Islet precursor cell (in vitro differentiated cells): ENCODE data around the gene PRRG1.
A peak's percentile ranks its signal among the peaks of the same experiment; 100 is the strongest.
"Not testable (repeated sequence)": the region's sequence is repeated elsewhere in the genome, so short reads cannot be mapped to it uniquely, and the experiment has no call there.

Experiments
- DNase-seq: peaks from one replicate; pipeline ENCODE4 v3.0.0-alpha.2; 2018

The PRRG1 gene

DNA sequence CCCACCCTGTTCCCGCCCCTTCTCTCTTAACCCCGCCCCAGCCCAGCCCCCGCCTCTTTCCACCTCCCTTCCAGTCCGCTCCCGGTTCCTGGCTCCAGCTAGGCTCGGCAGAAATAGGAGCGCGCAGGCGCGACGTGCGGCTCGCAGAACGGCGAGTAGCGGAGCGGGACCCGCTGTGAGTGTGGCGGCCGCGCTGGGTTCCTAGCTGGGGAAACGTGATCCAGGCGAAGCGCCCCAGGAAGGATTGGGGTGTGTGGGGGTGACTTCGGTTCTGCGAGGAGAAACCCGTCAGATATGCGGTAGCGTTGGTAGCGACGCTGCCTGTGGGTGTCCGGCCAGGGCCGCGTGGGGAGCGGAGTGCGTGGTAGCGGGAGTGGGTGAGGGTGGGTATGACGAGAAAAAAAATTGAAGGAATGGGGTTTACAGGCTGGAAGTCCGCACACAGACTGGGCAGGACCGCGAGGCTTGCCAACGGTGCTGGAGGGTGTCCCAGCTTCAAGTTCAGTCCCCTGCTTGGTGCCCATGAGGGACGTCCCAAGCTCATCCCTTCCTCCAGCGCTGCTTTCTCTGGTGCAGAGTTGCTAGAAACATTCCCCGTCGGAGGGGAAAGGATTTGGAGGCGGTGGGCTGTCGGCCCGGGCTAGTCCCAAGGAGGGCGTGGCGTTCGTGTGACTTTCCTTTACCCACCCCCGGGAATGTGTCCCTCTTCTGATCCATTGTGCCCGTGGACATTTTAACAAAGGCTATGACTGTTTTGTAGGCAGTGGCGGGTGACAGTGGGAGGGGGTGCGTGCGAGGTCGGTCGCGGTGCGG lies at the start of gene PRRG1:
Gene PRRG1 (plus strand): TSS at position 144 of the 813 bp plus-strand sequence. CDS start 56,886 bp downstream, outside the sequence.
- peak; percentile 96 for DNase-seq

DNA sequence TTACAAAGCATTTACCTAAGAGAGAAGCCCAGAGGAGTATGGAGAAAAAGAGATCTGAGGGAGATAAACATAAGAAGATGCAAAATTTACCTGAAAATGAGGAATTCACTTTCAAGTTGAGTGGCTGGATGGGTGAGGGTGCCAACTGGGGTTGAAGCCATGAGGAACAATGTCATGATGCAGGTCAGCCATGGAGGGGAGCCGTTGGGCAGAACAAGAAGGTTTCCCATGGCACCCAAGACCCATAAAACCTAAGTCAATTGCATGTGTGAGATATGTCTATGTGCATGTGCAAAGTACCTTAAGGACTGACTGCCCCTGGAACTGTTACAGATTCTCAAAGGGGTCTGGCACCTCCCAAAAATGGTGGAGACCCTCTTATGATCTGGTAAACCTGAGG lies 46.6 kb upstream of the PRRG1 start:
- no peak for DNase-seq

DNA sequence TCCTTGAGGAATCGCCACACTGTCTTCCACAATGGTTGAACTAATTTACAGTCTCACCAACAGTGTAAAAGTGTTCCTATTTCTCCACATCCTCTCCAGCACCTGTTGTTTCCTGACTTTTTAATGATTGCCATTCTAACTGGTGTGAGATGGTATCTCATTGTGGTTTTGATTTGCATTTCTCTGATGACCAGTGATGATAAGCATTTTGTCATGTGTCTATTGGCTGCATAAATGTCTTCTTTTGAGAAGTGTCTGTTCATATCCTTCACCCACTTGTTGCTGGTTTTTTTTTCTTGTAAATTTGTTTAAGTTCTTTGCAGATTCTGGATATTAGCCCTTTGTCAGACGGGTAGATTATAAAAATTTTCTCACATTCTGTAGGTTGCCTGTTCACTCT lies 43.9 kb upstream of the PRRG1 start:
- not testable (repeated sequence) for DNase-seq

DNA sequence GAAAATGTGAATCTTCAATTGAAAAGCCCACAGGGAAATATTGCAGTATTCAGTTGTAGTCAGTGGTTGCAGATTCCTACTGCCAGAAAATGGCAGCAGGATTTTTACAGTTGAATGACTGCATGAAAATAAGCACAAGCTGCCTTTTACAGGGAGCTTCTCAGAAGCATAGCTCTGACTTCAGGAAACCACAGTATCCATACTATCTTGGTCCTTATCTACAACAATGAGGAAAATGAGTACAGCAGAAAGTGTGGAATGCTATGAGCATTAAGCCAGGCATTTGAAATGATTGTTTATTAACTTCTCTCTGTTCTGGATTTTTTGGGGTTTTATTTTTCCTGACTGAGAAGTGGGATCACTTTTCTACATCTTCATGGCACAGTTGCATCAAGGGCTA lies 34.6 kb upstream of the PRRG1 start:
- DNase-seq, result no peak

DNA sequence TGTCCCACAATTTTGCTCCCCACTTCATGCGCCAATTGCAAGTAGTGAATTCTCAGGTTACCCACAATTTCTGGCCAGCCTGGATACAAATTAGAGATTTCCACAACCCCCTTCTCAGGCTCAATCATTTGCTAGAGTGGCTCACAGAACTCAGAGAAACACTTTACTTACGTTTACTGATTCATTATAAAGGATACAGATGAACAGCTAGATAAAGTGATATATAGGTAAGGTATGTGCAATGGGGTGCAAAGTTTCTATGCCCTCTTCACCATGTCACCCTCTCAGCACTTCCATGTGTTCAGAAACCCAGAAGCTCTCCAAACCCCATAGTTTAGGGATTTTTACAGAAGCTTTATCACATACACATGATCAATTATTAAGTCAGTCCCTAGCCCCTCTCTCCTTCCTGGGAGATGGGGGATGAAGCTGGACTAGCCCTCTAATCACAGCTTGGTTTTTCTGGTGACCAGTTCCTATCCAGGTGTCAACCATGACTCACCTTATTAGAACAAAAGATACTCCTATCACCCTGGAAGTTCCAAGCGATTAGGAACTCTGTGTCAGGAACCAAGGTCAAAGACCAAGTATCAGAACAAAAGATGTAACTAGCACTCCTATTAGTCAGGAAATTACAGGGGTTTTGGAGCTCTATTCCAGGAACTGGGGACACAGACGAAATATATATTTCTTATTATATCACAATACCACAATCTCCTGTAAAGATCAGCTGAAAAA lies 33.5 kb upstream of the PRRG1 start:
- DNase-seq, result no peak

DNA sequence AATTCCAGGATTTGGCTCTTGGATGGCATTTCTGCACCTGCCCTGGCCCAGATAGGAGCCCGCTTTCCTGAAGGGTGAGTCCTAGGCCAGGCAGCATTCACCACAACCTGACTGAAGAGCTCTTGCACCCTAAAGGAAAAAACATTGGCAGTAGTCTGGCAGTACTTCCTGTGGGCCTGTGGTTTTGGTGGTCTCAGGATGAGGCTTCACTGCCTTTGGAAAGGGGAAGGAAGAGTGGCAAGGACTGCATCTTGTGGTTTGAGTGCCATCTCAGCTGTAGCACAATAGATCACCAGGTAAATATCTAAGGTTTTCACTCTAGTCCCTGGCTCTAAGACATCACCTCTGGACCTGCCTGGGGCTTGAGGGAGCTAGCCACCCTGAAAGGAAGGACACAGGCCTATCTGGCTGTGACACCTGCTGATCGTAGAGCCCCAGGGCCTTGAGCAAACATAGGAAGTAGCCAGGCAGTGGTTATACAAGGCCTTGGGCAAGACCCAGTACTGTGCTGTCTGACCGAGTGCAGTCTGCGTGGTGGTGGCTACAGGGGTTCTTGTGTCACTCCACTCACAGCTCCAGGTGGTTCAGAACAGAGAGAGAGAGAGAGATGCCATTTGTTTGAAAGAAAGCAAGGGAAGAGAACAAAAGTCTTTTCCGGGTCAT lies 28.5 kb upstream of the PRRG1 start:
- DNase-seq, result peak; percentile 63

DNA sequence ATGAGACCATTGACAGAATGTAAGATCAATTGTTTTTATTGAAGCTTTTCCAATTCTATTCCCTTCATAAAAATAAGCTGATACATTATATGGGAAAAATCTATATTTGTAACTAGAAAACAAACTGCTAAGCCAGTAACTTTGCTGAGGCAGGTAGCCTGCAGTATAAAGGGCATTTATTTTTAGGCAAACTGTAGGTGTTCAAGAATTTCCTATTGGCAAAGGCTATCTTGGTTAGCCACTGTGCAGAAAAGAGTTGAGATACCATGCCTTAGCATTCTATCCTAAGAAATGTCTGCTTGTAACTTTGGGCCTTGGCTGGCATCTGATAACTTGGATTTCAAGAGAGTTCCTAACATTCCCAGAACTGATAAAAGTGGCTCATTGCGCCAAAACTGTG lies 18.5 kb upstream of the PRRG1 start:
- no peak for DNase-seq

DNA sequence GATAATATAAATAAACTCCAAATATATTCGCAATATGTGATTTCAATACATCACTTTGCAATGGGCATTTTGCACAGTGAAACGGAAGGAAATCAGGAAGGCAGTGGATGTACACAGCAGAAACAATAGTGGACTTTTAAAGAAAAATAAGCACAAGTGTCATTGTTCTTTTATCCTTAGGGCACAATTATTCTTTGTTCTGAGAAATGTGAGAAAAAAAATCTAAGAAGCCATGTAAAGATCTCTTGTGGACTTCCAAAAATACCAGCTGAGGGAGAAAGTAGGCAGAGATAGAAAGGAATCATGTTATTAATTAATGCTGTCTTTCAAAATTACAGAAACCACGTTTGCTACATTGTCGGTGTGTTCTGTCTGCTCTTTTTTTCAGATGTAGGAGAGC lies 17.6 kb upstream of the PRRG1 start:
- no peak for DNase-seq

DNA sequence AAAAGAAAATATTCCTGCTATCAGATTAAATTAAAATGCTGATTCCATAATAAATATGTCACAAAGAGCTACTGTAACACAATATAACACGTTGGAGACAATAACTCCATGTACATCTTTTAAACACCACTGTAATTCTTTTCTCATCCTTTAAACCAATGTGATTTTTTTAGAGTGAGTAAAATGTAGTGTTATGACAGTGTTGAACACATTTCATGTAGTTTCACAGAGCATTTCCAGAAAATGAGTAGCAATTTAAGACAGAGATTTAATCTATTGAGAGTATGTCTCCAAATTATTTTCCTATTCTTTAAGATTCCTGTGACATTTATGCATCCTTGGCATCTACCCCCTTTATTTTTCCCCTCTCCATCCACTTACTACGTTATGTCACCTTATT lies 17.1 kb upstream of the PRRG1 start:
- no peak for DNase-seq

DNA sequence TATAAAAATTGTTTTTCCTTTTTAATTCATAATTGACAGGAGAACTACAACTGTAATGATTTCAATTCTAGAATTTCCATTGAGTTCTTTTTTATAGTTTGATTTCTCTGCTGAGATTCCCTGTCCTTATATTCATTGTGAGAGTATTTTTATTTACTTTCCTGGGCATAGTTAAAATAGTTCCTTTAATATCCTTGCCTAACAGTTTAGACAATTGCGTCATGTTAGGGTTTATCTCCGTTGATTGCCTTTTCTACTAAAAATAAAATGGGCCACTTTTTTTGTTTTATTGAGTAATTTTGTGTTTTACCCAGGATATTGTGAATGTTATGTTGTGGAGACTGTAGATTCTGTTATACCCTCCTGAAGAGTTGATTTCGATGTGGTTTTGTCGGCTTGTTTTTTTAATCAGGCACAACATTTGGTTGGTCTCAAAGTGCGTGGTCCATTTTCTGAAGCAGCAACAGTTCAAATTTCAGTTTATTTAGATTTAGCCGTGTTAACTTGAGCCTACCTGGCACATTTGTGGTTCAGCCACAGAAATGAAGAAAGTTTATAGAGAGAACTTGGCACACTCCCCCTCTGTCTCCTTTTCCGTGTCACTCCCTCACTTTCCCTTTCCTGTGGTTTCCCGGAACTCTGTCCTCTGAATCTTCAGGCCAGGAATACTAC lies 16.0 kb upstream of the PRRG1 start:
- no peak for DNase-seq

DNA sequence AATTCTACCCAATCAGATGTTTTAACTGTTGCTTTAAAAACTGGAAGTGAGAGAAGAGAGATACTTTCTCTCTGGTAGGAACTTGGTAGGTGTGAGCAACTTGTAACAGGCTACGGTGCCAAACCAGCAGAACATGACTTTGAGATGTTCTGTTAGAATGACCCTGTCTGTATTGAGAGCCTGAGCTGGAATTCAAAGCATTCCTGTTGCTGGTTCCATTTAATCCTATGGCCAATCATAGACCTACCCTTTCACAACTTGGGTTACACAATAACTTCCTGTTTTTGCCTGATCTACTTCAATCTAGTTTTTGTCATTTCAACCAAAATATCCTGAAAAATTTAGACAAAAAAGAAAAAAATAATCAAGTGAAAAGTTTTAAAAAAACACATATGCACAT lies 1.7 kb upstream of the PRRG1 start:
- DNase-seq, result peak; percentile 55

DNA sequence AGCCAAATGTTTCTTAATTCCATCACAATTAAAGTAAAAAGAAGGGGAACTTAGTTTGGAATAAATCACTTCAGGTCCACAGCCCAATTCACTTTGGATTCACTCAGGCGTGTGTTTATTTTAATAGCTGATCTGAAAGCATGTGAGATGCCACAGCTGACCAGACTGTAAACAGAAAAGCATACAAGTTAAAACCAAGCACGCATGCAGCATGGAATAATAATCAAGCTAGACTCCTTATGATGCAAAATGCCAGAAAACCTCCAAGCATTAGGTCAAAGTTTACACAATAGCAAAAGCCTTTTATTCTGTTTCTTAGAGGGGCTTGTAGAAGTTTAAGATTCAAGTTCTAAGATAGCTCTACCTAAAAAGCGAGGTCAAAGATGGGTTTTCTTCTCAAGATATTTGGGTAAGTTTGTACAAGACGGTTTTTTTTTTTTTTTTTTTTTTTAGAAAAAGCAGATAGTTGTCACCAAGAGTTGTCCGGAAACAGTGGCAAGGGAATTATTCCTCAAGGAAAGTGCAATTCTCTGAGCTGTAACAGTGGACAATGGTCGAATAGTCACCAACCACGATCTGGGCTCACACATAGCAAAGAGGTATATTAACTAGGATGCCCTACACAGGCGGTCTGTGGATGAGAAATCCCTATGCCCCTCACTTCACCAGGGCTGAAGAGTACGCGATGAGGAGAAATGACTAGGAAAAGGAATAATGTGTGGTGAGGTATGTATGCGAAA lies 763 bp upstream of the PRRG1 start:
- no peak for DNase-seq

DNA sequence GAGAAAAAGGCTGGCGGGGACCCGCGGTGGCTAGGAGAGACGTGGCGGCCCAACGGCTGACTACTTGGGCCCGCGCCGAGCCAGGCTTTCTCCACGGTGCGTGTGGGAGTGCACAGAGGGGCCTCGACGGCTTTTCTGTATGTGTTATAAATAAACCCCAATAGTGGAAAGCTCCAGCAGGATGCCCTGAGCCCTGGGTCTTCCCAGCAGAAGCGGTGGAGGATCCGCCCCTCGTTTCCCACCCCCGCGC lies 268 bp upstream of the PRRG1 start:
- no peak for DNase-seq

DNA sequence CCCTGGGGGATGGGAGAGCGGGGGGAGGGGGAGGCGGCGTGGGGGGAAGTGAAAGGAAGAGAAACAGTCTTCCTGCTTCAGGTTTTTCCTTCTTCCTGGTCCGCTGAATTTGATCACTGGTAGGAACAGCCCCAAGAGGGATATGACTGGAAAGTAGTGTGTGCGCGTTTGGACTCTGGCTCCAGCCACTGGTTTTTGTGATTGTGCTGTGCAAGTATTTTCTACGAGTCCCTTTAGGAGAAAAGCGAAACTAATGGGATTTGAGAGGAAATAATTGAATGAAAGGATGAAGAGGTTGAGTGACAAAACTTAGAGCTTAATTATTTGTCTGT lies 836 bp downstream of the PRRG1 start:
- DNase-seq, result no peak

DNA sequence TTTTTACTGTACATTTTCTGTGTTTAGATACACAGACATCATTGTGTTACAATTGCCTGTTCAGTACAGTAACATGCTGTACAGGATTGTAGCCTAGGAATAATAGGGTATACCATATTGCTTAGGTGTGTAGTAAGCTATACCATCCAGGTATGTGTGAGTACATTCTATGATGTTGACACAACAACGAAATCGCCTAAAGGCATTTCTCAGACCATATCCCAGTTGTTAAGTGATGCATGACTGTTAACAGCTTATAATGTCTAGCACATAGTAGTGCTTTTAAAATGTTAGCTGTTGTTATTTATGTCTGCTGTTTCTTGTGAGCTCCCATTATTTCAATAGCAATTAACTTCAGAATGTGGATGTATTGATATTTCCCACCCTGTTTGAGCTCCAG lies 4.5 kb downstream of the PRRG1 start:
- DNase-seq, result no peak

DNA sequence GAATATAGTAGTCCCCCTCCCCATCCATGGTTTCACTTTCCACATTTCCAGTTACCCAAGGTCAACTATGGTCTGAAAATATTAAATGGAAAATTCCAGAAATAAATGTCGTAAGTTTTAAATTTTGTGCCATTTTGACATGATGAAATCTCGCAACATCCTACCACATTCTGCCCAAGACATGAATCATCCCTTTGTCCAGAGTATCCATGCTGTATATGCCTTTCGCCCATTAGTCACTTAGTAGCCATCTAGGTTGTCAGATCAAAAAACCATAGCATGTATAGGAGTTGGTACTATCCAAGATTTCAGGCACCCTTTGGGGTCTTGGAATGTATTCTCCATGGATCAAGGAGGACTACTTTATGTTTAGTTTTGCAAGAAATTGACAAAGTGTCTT lies 8.3 kb downstream of the PRRG1 start:
- no peak for DNase-seq

DNA sequence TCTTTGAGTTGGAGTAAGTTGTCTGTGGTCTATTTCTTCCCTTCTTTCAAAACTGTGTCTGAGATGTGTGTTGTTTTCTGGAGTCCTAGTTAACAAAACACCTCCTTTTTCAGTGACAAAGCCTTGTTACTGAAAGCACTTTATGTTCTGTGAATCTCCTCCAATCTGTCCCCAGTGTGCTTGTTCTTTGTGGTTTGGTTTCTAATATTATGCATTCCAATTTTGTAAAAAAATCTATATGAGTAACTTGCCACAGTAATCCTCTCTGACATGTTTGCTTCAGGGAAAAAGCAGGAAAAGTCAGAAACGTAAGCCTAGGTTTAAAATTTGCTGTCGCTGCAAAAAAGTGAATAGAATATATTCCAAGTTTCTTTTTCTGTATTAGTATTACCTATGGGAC lies 12.4 kb downstream of the PRRG1 start:
- no peak for DNase-seq

DNA sequence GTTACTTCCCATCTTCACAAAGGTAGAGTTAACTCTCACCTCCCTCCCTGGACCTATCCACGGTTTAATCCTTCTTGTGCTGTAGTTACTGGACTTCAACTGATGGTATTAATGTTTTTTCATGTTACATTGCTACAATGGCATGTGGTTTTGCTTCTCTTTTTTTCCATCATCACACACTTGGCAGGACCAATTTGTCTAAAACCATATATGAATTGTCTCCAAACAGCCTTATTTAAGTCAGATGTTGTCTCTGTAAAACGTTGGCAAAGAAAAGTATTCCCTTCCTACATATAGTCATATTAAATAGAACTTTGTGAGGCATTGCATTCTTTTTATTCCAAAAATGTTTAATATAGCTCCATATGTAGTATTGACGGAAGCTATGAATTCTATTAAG lies 15.5 kb downstream of the PRRG1 start:
- no peak for DNase-seq

DNA sequence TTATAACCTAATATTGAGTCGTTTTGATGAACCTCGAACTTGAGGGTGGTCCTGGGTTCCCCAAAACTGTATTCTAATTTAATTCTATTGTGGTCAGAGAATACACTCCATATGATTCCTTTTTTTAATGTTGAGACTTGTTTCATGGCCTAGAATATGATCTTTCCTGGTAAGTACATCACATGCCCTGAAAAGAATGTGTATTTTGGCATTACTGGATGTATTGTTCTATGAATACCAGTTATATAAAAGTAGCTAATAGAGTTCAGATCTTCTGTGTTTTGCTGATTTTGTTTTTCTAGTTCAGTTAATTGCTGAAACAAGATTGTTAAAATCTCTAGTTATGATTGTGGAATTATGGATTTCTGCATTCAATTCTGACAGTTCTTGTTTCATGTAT lies 18.8 kb downstream of the PRRG1 start:
- DNase-seq, result no peak

DNA sequence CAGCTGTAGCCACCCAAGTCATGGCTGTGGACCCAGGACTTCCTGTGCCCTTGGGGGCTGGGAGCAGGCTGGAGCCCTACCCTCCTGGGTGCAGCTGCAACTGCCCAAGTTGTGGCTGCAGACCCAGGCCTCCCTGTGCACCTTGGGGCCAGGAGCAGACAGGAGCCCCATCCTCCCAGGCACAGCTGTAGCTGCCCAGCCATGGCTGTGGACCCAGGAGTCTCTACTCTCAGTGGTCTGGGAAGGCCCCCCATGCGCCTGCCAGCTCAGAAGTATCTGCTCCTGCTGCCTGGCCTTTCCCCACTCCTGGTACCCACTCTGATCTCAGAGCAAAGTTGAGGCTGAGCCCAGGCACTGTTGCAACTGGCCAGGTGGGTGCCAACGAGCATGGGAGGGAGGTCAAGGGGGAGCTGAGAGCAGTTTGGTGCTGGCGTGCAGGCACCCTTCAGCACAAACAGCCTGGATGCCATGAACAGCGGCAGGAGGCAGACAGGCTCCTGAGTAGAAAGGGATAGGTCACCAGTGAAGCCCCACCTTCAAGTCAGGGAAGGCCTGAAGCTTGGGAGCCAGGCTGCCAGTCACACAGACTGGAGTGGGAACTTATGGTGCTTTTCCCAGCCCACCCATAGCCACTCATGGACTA lies 21.5 kb downstream of the PRRG1 start:
- no peak for DNase-seq

DNA sequence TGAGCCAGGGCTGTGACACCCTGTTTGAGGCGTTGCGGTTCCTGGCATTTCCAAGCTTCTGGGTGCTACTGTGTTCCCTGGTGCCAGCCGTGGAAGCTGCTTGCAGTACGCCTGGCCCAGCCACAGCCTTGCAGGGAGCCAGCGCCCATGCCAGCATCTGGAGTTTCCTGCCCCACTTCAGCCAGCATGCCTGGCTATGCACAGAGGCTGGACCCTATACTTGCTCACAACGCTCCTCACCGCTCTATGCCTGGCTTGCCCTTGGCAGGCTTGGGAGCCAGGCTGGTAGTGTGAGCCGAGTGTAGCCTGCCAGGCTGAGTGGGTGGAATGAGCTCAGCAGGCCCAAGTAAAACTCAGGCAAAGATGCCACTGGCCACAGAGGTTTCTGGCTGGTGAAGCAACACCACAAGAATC lies 22.4 kb downstream of the PRRG1 start:
- no peak for DNase-seq

DNA sequence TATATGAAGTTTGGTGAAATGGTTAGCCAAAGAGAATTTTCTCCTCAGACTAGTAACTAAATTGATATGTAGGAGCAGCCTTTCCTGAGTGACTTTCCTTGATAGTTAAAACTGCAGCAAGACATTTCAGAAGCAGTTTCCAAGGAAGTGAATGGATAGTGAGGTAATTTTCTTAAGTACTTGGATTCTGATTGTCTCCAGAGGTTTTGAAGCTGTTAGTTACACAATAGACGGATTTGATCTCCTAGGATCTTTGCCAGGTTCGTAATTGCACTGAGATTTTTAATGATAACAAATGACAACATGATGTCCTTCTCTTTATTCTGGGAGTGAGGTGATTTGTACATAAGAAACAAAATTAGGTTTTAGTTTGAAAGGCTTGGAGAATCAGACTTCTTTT lies 29.2 kb downstream of the PRRG1 start:
- DNase-seq, result no peak

DNA sequence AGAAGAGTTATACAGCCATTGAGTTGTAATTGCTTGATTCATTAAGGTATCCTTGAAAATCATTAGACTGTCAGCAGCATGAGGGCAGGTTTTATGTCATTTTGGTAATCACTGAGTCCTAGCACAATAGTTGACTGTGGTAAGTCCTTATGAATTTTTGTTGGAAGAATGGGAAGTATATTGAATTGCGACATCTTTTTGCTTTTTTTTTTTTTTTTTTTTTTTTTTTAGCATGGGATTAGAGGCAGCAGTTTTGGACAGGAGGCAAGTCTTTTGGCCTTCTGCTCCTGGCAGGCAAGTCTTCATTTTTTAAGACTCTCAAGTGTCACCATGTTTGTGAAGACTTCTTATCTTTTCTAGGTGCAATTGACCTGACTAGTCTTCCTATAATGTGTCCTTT lies 29.7 kb downstream of the PRRG1 start:
- DNase-seq, result no peak
